Measurements from ENCODE around the gene LCN1.

GRCh38 chr9:135554718-135555117, 33.5 kb downstream of the LCN1 start:
- TF ChIP-seq CTCF (conservative IDR thresholded peaks at IDR 0.05; ENCODE audit: low read depth, low read length) (no peak), EZH2 (IDR thresholded peaks at IDR 0.05; ENCODE audit: low read length, unreplicated experiment) (no peak)

All from PC-3 (cell line).